Cortex of kidney (tissue), 1 donor: ENCODE measurements around the gene HNRNPAB.
"Not testable (repeated sequence)": the region's sequence is repeated elsewhere in the genome, so short reads cannot be mapped to it uniquely, and the experiment has no call there.

Experiments used
- DNase-seq: peaks from one replicate; lab custom pipeline; 2025; lab: John Stamatoyannopoulos, UW

The HNRNPAB gene

GRCh38 chr5:178245389-178245788, 41.1 kb downstream of the HNRNPAB start:
- no peak for DNase-seq

GRCh38 chr5:178246624-178247279, 42.4 kb downstream of the HNRNPAB start:
- DNase-seq, result no peak

- no peak for DNase-seq
These were observed 43.4 kb downstream of the HNRNPAB start for GRCh38 chr5:178247481-178248456.

- DNase-seq, result no peak
These were observed 44.4 kb downstream of the HNRNPAB start for GRCh38 chr5:178248750-178249149.

- no peak for DNase-seq
These were observed 45.1 kb downstream of the HNRNPAB start for GRCh38 chr5:178249191-178249989.

GRCh38 chr5:178250263-178250662, 45.9 kb downstream of the HNRNPAB start:
- DNase-seq, result no peak

- no peak for DNase-seq
These were observed 47.9 kb downstream of the HNRNPAB start for GRCh38 chr5:178252258-178252657.

- not testable (repeated sequence) for DNase-seq
These were observed 49.3 kb downstream of the HNRNPAB start for GRCh38 chr5:178253632-178254031.

- no peak for DNase-seq
These were observed 52.4 kb downstream of the HNRNPAB start for GRCh38 chr5:178256746-178257145.

- DNase-seq, result no peak
These were observed 53.3 kb downstream of the HNRNPAB start for GRCh38 chr5:178257650-178258049.

- DNase-seq, result no peak
These were observed 55.5 kb downstream of the HNRNPAB start for GRCh38 chr5:178259623-178260536.
